Epithelial cell of esophagus (primary cell): ENCODE measurements around the gene CHRNA3.
"Not testable (repeated sequence)": the region's sequence is repeated elsewhere in the genome, so short reads cannot be mapped to it uniquely, and the experiment has no call there.

ENCODE experiments used
- DNase-seq: peaks from one replicate; pipeline ENCODE4 v3.0.0; 2010; ENCODE audit warnings: low read depth
- H3K4me3 ChIP-seq: 2 replicates; pipeline ENCODE4 v1.5.1; 2011; ENCODE audit warnings: mild to moderate bottlenecking, low read length, control low read depth
- TF ChIP-seq, protein P1 (sequence below): IDR thresholded peaks from 2 replicates; pipeline ENCODE4 v1.5.1; 2011; ENCODE audit warnings: low read depth, mild to moderate bottlenecking, low read length, control low read depth, inconsistent platforms; ENCODE audit not compliant: insufficient read depth; ENCODE audit errors: missing control alignments

The CHRNA3 gene

DNA sequence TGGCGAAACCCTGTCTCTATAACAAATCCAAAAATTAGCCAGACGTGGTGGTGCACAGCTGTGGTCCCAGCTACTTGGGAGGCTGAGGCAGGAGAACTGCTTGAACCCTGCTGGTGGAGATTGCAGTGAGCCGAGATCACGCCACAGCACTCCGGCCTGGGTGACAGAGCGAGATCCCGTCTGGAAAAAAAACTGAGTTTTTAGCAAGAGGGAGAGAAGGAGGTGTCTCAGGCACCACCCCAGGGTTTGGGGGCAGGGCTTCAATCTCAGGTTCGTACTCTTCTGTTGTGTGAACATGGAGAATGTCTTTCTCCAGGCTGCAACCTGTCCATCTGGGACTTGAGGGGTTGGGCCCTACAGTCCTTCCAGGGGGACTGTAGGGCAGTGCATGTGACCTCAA lies 2.7 kb downstream of the CHRNA3 start:
- TF ChIP-seq, protein P1, sequence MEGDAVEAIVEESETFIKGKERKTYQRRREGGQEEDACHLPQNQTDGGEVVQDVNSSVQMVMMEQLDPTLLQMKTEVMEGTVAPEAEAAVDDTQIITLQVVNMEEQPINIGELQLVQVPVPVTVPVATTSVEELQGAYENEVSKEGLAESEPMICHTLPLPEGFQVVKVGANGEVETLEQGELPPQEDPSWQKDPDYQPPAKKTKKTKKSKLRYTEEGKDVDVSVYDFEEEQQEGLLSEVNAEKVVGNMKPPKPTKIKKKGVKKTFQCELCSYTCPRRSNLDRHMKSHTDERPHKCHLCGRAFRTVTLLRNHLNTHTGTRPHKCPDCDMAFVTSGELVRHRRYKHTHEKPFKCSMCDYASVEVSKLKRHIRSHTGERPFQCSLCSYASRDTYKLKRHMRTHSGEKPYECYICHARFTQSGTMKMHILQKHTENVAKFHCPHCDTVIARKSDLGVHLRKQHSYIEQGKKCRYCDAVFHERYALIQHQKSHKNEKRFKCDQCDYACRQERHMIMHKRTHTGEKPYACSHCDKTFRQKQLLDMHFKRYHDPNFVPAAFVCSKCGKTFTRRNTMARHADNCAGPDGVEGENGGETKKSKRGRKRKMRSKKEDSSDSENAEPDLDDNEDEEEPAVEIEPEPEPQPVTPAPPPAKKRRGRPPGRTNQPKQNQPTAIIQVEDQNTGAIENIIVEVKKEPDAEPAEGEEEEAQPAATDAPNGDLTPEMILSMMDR = no peak
- DNase-seq = no peak
- no peak overlapping the region for H3K4me3 ChIP-seq

DNA sequence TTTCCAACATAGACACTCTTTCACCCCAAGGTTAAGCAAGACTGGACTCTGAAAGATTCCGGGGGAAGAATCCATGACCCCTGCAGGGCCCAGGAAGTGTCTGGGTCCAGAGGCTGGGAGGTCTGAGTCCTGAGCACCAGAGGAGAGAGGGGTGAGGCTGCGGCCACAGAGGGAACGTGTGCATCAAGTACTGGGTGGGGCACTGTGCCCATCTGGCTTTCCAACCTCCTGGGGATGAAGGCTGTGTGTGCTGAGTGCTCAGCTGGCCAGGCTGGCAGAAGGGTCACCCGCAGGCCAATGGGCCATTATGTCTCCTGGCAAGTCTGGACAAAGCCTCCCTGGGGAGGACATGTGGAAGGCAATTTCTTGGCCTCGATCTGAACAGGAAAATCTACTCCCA lies 3.3 kb downstream of the CHRNA3 start:
- no peak overlapping the region for H3K4me3 ChIP-seq
- TF ChIP-seq, protein P1 = no peak
- DNase-seq = no peak

DNA sequence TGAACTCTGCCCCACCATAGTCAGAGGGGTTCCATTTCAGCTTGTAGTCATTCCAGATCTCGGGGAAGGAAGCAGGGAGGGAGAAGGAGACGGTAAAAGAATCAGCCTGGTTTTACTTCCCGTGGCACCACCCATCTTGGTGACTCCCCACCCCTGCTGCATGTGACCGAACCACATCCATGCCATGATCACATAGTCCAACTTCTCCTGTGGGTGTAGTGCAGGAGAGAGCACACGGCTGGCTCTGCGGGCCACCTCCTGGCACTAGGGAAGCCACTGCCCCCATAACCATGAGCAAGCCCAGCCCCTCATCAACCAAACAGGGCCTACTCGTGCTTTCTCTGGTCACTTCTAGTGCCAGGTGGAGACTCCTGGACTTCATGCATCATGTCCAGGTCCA lies 3.7 kb downstream of the CHRNA3 start:
- TF ChIP-seq, protein P1 = no peak
- no peak overlapping the region for H3K4me3 ChIP-seq
- no peak for DNase-seq

DNA sequence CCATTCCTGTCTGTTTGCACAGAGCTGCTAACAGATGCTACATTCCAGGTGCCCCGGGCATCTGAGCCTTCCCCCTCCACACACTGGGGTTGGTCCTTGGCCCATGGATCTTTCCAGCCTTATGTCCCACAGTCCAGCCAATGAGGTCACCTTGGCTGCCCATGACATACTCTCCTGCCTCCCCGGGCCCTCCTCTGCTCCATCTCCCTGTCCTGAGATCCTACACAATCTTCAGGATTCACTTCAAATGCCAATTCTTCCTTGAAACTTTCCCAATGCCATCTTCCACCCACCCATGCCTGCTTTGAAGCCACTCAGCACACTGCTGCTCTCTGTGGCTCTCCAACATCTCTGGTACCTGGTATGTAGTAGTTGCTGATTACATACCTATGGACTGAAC lies 4.3 kb downstream of the CHRNA3 start:
- TF ChIP-seq, protein P1 = no peak
- no peak overlapping the region for H3K4me3 ChIP-seq
- no peak for DNase-seq

DNA sequence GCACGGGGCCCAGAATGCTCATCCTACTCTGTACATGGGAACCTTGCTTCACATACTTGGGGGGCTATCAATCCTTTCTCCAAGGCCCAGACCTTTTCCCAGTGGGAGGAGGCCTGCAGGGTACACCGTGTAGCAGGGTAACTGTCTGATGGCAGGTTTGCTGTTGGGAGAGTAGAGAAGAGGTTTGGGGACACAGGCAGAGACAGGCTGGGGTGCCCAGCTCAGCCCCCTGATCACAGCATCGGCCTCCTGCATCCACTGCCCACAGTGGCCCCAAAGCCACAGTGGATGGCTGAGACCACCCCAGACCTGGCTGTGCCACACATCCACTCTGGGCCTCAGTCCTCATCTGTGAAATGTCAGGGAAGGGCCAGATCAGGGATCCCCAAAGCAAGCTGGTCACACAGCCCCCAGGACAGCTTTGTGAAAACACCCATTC lies 5.6 kb downstream of the CHRNA3 start:
- no peak for DNase-seq
- no peak overlapping the region for H3K4me3 ChIP-seq
- TF ChIP-seq, protein P1 = no peak

DNA sequence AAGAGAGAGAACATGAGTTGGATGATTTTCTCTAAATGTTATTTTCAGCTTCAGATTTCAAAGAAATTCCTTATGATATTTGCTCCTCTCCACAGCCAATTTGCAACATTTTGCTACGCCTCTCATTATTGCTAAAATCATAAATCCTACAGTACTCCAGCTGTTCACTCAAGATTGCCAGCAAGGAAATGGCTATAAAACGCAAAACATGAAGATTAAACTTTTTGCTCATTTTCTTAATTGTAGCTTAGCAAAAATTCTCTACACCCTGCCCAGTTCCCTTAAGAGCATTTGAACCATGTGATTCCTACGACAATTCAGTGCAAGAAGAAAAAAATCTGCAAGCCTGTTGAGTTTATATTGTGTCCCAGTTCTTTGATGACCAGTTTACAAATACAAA lies 6.8 kb downstream of the CHRNA3 start:
- TF ChIP-seq, protein P1 = no peak
- DNase-seq = no peak
- no peak overlapping the region for H3K4me3 ChIP-seq

DNA sequence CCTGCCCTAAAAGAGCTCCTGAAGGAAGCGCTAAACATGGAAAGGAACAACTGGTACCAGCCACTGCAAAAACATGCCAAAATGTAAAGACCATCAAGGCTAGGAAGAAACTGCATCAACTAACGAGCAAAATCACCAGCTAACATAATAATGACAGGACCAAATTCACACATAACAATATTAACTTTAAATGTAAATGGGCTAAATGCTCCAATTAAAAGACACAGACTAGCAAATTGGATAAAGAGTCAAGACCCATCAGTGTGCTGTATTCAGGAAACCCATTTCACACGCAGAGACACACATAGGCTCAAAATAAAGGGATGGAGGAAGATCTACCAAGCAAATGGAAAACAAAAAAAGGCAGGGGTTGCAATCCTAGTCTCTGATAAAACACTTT lies 11.2 kb downstream of the CHRNA3 start:
- DNase-seq, H3K4me3 ChIP-seq: not testable (repeated sequence)

DNA sequence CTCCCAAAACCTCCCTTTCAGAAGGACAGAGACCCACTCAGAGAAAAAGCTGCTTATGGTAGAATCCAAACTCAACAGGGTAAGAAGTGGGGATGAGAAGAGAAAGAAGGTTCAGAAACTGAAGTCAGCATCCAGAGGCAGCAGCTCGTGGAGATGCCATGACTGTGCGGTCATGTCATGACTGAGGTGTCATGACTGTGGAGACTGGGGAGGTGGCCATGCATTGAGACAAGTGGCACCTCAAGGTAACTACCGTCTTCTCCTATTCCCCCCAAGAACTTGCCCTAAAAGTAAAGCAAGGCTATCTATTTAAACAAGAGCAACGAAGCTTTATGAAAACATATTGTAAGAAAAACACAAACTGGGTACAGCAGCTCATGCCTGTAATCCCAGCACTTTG lies 15.1 kb downstream of the CHRNA3 start:
- TF ChIP-seq, protein P1 = no peak
- no peak overlapping the region for H3K4me3 ChIP-seq
- no peak for DNase-seq
